IMR-90 (cell line): Measurements from ENCODE around the gene NR2F2.

ENCODE experiments used
- BHLHE40 ChIP-seq: fragments of 150-350 bp; IDR thresholded peaks from 2 replicates; pipeline ENCODE4 v1.6.1; 2016; ENCODE audit warnings: mild to moderate bottlenecking, low read depth, low read length
- CTCF ChIP-seq: conservative IDR thresholded peaks from 2 replicates; pipeline ENCODE4 v1.5.1; 2012; ENCODE audit warnings: mild to moderate bottlenecking, low read depth, low read length, improper control_type of control experiment
- FOS ChIP-seq: fragments of 150-350 bp; IDR thresholded peaks from 2 replicates; pipeline ENCODE4 v1.6.1; 2016; ENCODE audit warnings: low read depth, low read length
- POLR2A ChIP-seq: IDR thresholded peaks from 2 replicates; pipeline ENCODE4 v1.6.1; 2012; ENCODE audit warnings: mild to moderate bottlenecking, low read depth, low read length
- RAD21 ChIP-seq: IDR thresholded peaks from 2 replicates; pipeline ENCODE4 v1.6.1; 2012; ENCODE audit warnings: low read length, improper control_type of control experiment

GRCh38 chr15:96340598-96341512 is 10.4 kb downstream of the NR2F2 start:
- no peak for TF ChIP-seq POLR2A
- no peak for TF ChIP-seq RAD21
- no peak for TF ChIP-seq CTCF
- TF ChIP-seq BHLHE40 = no peak
- TF ChIP-seq FOS = no peak
